HG03521 (cell line): ENCODE data around the gene RHAG.
"Not testable (repeated sequence)": the region's sequence is repeated elsewhere in the genome, so short reads cannot be mapped to it uniquely, and the experiment has no call there.

Experiments used
- ATAC-seq: cut with Tn5 transposase; IDR thresholded peaks from one replicate; pipeline ENCODE4 v1.9.1; 2021; ENCODE audit warnings: mild to moderate bottlenecking, moderate library complexity; ENCODE audit not compliant: unreplicated experiment

Gene RHAG

GRCh38 chr6:49635978-49636712 is 494 bp downstream of the RHAG start:
- no peak for ATAC-seq

- no peak for ATAC-seq
Measured at GRCh38 chr6:49635480-49635879, 1.2 kb downstream of the RHAG start.

- no peak for ATAC-seq
Measured at GRCh38 chr6:49634836-49635218, 1.8 kb downstream of the RHAG start.

GRCh38 chr6:49634092-49634835 is 2.4 kb downstream of the RHAG start:
- ATAC-seq: no peak

- ATAC-seq: no peak
Measured at GRCh38 chr6:49633541-49633940, 3.1 kb downstream of the RHAG start.

- ATAC-seq: no peak
Measured at GRCh38 chr6:49632727-49633126, 3.9 kb downstream of the RHAG start.

GRCh38 chr6:49629485-49630088 is 7.1 kb downstream of the RHAG start:
- ATAC-seq: not testable (repeated sequence)

GRCh38 chr6:49626811-49627210 is 9.8 kb downstream of the RHAG start:
- no peak for ATAC-seq

- no peak for ATAC-seq
Measured at GRCh38 chr6:49618257-49618656, 18.4 kb downstream of the RHAG start.

- not testable (repeated sequence) for ATAC-seq
Measured at GRCh38 chr6:49614144-49614543, 22.5 kb downstream of the RHAG start.

GRCh38 chr6:49609285-49609684 is 27.4 kb downstream of the RHAG start:
- no peak for ATAC-seq

- ATAC-seq: not testable (repeated sequence)
Measured at GRCh38 chr6:49608275-49608674, 28.4 kb downstream of the RHAG start.

GRCh38 chr6:49607391-49607982 is 29.2 kb downstream of the RHAG start:
- ATAC-seq: no peak

GRCh38 chr6:49606721-49607390 is 29.8 kb downstream of the RHAG start:
- ATAC-seq: peak; percentile 90

- ATAC-seq: not testable (repeated sequence)
Measured at GRCh38 chr6:49604080-49604479, 32.6 kb downstream of the RHAG start.

GRCh38 chr6:49587262-49587661 is 49.4 kb downstream of the RHAG start:
- not testable (repeated sequence) for ATAC-seq

GRCh38 chr6:49582529-49582928 is 54.1 kb downstream of the RHAG start:
- no peak for ATAC-seq

GRCh38 chr6:49579649-49580048 is 57.0 kb downstream of the RHAG start:
- ATAC-seq: no peak

GRCh38 chr6:49576618-49577017 is 60.0 kb downstream of the RHAG start:
- ATAC-seq: no peak

GRCh38 chr6:49570474-49571079 is 66.1 kb downstream of the RHAG start:
- ATAC-seq: no peak

- ATAC-seq: no peak
Measured at GRCh38 chr6:49565855-49566254, 70.8 kb downstream of the RHAG start.
